HEK293T (cell line): Measurements from ENCODE around the gene PALLD.
A peak's percentile ranks its signal among the peaks of the same experiment; 100 is the strongest.

Source experiments
- CTCF ChIA-PET: fragments of 350-600 bp; formaldehyde crosslinking; extraction: SDS; loops from one replicate; lab custom pipeline; 2021; ENCODE audit warnings: antibody characterized with exemption, inconsistent platforms; lab: Yijun Ruan, JAX
- POLR2A ChIA-PET: fragments of 350-600 bp; formaldehyde crosslinking; extraction: SDS; loops from one replicate; lab custom pipeline; 2020; ENCODE audit warnings: antibody characterized with exemption, inconsistent platforms; lab: Yijun Ruan, JAX
- DNase-seq: peaks from one replicate; pipeline ENCODE4 v3.0.0; 2012; ENCODE audit warnings: mixed read lengths; ENCODE audit errors: extremely low spot score
- ARNT ChIP-seq: fragments of 450-650 bp; IDR thresholded peaks from 2 replicates; pipeline ENCODE4 v1.6.1; 2017; ENCODE audit warnings: mild to moderate bottlenecking
- BHLHE40 ChIP-seq: fragments of 450-650 bp; IDR thresholded peaks from 2 replicates; pipeline ENCODE4 v1.6.1; 2016; ENCODE audit warnings: mild to moderate bottlenecking, moderate library complexity, borderline replicate concordance
- CTBP1 ChIP-seq: fragments of 450-650 bp; IDR thresholded peaks from 2 replicates; pipeline ENCODE4 v1.6.1; 2016; ENCODE audit warnings: borderline replicate concordance
- ELF4 ChIP-seq: fragments of 450-650 bp; IDR thresholded peaks from 2 replicates; pipeline ENCODE4 v1.6.1; 2017; ENCODE audit warnings: antibody characterized with exemption
- FOXA1 ChIP-seq: fragments of 450-650 bp; IDR thresholded peaks from 2 replicates; pipeline ENCODE4 v1.6.1; 2016; ENCODE audit warnings: mild to moderate bottlenecking
- FOXK2 ChIP-seq: fragments of 450-650 bp; IDR thresholded peaks from 2 replicates; pipeline ENCODE4 v1.6.1; 2016; ENCODE audit warnings: mild to moderate bottlenecking
- FOXM1 ChIP-seq: fragments of 450-650 bp; IDR thresholded peaks from 2 replicates; pipeline ENCODE4 v1.6.1; 2017; ENCODE audit warnings: mild to moderate bottlenecking, borderline replicate concordance
- HDGF ChIP-seq: fragments of 450-650 bp; IDR thresholded peaks from 2 replicates; pipeline ENCODE4 v1.6.1; 2017; ENCODE audit warnings: antibody characterized with exemption, borderline replicate concordance
- L3MBTL2 ChIP-seq: fragments of 450-650 bp; conservative IDR thresholded peaks from 2 replicates; pipeline ENCODE4 v1.6.1; 2016; ENCODE audit warnings: mild to moderate bottlenecking
- LEF1 ChIP-seq: fragments of 450-650 bp; IDR thresholded peaks from 2 replicates; pipeline ENCODE4 v1.6.1; 2017; ENCODE audit warnings: mild to moderate bottlenecking, borderline replicate concordance
- NFRKB ChIP-seq: fragments of 450-650 bp; IDR thresholded peaks from 2 replicates; pipeline ENCODE4 v1.6.1; 2016; ENCODE audit warnings: mild to moderate bottlenecking, moderate library complexity
- SP1 ChIP-seq: fragments of 450-650 bp; IDR thresholded peaks from 2 replicates; pipeline ENCODE4 v1.6.1; 2017
- SUZ12 ChIP-seq: fragments of 450-650 bp; IDR thresholded peaks from 2 replicates; pipeline ENCODE4 v1.6.1; 2016; ENCODE audit warnings: mild to moderate bottlenecking
- TARDBP ChIP-seq: fragments of 450-650 bp; IDR thresholded peaks from 2 replicates; pipeline ENCODE4 v1.6.1; 2016
- ZNF384 ChIP-seq: fragments of 450-650 bp; IDR thresholded peaks from 2 replicates; pipeline ENCODE4 v1.6.1; 2016
- TF ChIP-seq, protein P1 (sequence below): fragments of 450-650 bp; IDR thresholded peaks from 2 replicates; pipeline ENCODE4 v1.6.1; 2016

PALLD gene

GRCh38 chr4:168674866-168675265 lies 178.0 kb downstream of the PALLD start:
- DNase-seq = no peak
- POLR2A ChIA-PET = interaction anchor here (0.8 to 1.5 kb wide), 5 partner anchors 13 to 43 kb away, joined by 3 to 7 read pairs (median 4); no protein-coding TSS in a partner anchor
- TF ChIP-seq, protein P1, sequence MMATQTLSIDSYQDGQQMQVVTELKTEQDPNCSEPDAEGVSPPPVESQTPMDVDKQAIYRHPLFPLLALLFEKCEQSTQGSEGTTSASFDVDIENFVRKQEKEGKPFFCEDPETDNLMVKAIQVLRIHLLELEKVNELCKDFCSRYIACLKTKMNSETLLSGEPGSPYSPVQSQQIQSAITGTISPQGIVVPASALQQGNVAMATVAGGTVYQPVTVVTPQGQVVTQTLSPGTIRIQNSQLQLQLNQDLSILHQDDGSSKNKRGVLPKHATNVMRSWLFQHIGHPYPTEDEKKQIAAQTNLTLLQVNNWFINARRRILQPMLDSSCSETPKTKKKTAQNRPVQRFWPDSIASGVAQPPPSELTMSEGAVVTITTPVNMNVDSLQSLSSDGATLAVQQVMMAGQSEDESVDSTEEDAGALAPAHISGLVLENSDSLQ = peak; percentile 69
- no peak for TF ChIP-seq BHLHE40
- TF ChIP-seq SUZ12 = no peak
- CTCF ChIA-PET = interaction anchor here (0.6 to 2.3 kb wide), 9 partner anchors 9 to 114 kb away, joined by 3 to 8 read pairs (median 4); no protein-coding TSS in a partner anchor

- ChIA-PET POLR2A (no interaction called here), CTCF (interaction anchor here (0.7 kb wide), 1 partner anchor 231 kb away, joined by 4 read pairs; no protein-coding TSS in a partner anchor)
- TF ChIP-seq BHLHE40 (no peak), HDGF (no peak), FOXA1 (no peak), FOXM1 (no peak), LEF1 (no peak), L3MBTL2 (no peak), TARDBP (no peak), ZNF384 (no peak), NFRKB (no peak), SUZ12 (no peak), FOXK2 (no peak), SP1 (no peak)
- TF ChIP-seq, protein P1 = no peak
- DNase-seq = no peak
These were observed 180.2 kb downstream of the PALLD start for GRCh38 chr4:168677063-168677462.

GRCh38 chr4:168677879-168678278 lies 181.0 kb downstream of the PALLD start:
- CTCF ChIA-PET = no interaction called here
- DNase-seq = no peak
- POLR2A ChIA-PET = no interaction called here
- TF ChIP-seq, protein P1 = no peak
- TF ChIP-seq ARNT (no peak), FOXA1 (no peak), FOXK2 (no peak), SUZ12 (no peak), ELF4 (no peak), CTBP1 (no peak), L3MBTL2 (no peak), TARDBP (no peak), LEF1 (no peak), NFRKB (no peak), FOXM1 (no peak), HDGF (no peak), SP1 (no peak), BHLHE40 (no peak), ZNF384 (no peak)

DNA sequence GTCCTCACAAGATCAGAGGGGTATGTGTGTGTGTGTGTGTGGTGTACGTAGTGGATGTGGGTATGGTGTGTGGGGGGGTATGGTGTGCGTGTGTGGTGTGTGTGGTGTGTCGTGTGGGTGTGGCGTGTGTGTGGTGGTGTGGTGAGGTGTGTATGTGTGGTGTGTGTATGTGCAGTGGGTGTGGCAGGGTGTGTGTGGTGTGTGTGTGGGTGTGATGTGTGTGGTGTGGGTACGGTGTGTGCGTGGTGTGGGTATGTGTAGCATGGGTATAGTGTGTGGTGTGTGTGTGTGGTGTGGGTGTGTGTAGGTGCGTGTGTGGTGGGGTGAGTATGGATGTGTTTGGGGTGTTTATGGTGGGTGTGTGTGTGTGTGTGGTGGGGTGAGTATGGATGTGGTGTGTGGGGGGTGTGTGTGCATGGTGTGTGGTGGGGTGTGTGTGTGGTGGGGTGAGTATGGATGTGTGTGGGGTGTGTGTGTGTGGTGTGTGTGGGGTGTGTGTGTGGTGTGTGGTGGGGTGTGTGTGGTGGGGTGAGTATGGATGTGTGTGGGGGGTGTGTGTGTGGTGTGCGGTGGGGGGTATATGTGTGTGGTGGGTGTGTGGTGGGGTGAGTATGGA lies 182.0 kb downstream of the PALLD start:
- ChIA-PET CTCF (no interaction called here), POLR2A (no interaction called here)
- TF ChIP-seq NFRKB (no peak), FOXM1 (no peak), FOXK2 (no peak), BHLHE40 (no peak)
- TF ChIP-seq, protein P1 = no peak
- DNase-seq = no peak

DNA sequence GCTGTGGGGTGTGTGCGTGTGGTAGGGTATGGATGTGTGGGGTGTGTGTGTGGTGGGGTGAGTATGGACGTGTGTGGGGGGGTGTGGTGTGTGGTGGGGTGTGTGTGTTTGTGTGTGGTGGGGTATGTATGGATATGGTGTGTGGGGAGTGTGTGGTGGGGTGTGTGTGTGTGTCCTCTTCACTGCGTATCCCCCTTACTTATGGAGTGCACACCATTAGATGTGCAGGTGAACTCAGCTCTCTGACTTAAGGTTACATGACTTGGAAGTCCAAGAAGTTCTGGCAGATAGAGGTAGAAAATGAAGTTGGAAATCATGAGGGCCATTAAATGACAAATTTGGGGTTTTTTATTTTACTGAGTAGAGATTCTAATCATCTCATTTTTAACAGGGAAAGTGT lies 182.5 kb downstream of the PALLD start:
- TF ChIP-seq BHLHE40 (no peak), ELF4 (no peak)
- ChIA-PET POLR2A (no interaction called here), CTCF (no interaction called here)
- no peak for DNase-seq

DNA sequence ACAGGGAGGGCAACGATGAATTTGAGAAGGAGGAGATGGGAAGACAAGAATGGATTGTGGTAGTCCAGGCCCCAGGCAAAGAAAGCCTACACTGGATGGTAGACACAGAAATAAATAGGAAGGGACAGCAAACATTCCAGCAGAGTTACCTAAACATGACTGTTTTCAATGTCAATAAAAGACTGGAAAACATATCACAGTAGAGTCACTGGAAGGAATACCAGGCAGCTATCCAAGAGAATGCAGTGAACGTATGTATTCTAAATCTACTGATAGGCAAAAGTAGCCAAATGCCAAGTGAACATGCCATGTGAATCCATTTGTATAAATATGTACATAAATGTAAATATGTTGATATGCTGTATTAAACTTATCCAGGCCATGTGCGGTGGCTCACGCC lies 183.0 kb downstream of the PALLD start:
- DNase-seq = no peak
- ChIA-PET POLR2A (no interaction called here), CTCF (no interaction called here)
- TF ChIP-seq SP1 (no peak), HDGF (no peak), ZNF384 (no peak), CTBP1 (no peak), TARDBP (no peak), FOXA1 (no peak), L3MBTL2 (no peak), FOXM1 (no peak), FOXK2 (no peak), ARNT (no peak), LEF1 (no peak)
- TF ChIP-seq, protein P1 = no peak
